SK-N-SH (cell line): ENCODE results near the gene TC2N. TPM values are rescaled to one million over a fixed set of nuclear protein-coding genes. Genes with fewer than 3 reads are reported as not detected.

Source experiments
- CTCF ChIA-PET: fragments of 300-600, 350-600 bp; formaldehyde crosslinking; extraction: SDS; loops from one replicate; lab custom pipeline; 2021; lab: Yijun Ruan, JAX
- POLR2A ChIA-PET: fragments of 350-600 bp; sonication (Branson Sonifier 250); formaldehyde crosslinking; extraction: SDS; loops from one replicate; lab custom pipeline; 2020; ENCODE audit warnings: antibody characterized with exemption, inconsistent platforms; lab: Yijun Ruan, JAX
- DNase-seq: peaks from one replicate; pipeline ENCODE4 v3.0.0; 2012
- H2AFZ ChIP-seq: fragments of 200-600 bp; sonication (generic); 2 replicates; pipeline ENCODE4 v1.8.1; 2016; ENCODE audit warnings: antibody characterized with exemption, mild to moderate bottlenecking, low read depth
- H3F3A ChIP-seq: fragments of 200-600 bp; sonication (generic); replicated peaks from 2 replicates; pipeline ENCODE3; 2016; ENCODE audit warnings: antibody characterized with exemption, mild to moderate bottlenecking; ENCODE audit not compliant: insufficient read depth
- H3K27ac ChIP-seq, 2 experiments: fragments of 200-500 bp in 1 of 2; fragments of 200-600 bp in 1 of 2; sonication (Bioruptor generic) in 1 of 2; sonication (generic), shearing (Covaris generic) in 1 of 2; 2 replicates each; pipeline versions ENCODE4 v1.5.1 to v1.6.1; 2014 to 2016; ENCODE audit warnings: low read depth in 2 of 2, inconsistent platforms in 1 of 2, low read length in 1 of 2, mild to moderate bottlenecking in 1 of 2, mixed read lengths in 1 of 2
- H3K27me3 ChIP-seq: fragments of 200-600 bp; sonication (generic), shearing (Covaris generic); 2 replicates; pipeline ENCODE4 v1.6.1; 2016; ENCODE audit warnings: mixed run types; ENCODE audit not compliant: insufficient read depth
- H3K36me3 ChIP-seq, 2 experiments: fragments of 200-500 bp in 1 of 2; fragments of 200-600 bp in 1 of 2; sonication (Bioruptor generic) in 1 of 2; sonication (generic) in 1 of 2; replicated peaks in 1 of 2; 2 replicates each; pipeline versions ENCODE3 to v1.5.1; 2014 to 2016; ENCODE audit warnings: low read length in 1 of 2, mild to moderate bottlenecking in 1 of 2; ENCODE audit not compliant: insufficient read depth in 2 of 2, control insufficient read depth in 1 of 2
- H3K4me1 ChIP-seq, 2 experiments: fragments of 200-500 bp in 1 of 2; fragments of 200-600 bp in 1 of 2; sonication (Bioruptor generic) in 1 of 2; sonication (generic), shearing (Covaris generic) in 1 of 2; 2 replicates each; pipeline versions ENCODE4 v1.5.1 to v1.6.1; 2014 to 2016; ENCODE audit warnings: low read depth in 1 of 2, low read length in 1 of 2, mixed run types in 1 of 2; ENCODE audit not compliant: insufficient read depth in 2 of 2, control insufficient read depth in 1 of 2
- H3K4me2 ChIP-seq: fragments of 200-600 bp; sonication (generic), shearing (Covaris generic); 2 replicates; pipeline ENCODE4 v1.6.1; 2017; ENCODE audit warnings: mixed run types
- H3K4me3 ChIP-seq, 2 experiments: fragments of 200-500 bp in 1 of 2; fragments of 200-600 bp in 1 of 2; sonication (Bioruptor generic) in 1 of 2; sonication (generic), shearing (Covaris generic) in 1 of 2; 2 replicates each; pipeline versions ENCODE4 v1.5.1 to v1.8.1; 2014 to 2016; ENCODE audit warnings: low read depth in 2 of 2, inconsistent platforms in 1 of 2, low read length in 1 of 2, mild to moderate bottlenecking in 1 of 2, mixed read lengths in 1 of 2, moderate library complexity in 1 of 2
- H3K79me2 ChIP-seq: fragments of 200-600 bp; sonication (generic); 2 replicates; pipeline ENCODE4 v1.8.1; 2017; ENCODE audit warnings: mild to moderate bottlenecking; ENCODE audit not compliant: insufficient read depth
- H3K9ac ChIP-seq: fragments of 200-600 bp; sonication (generic); 2 replicates; pipeline ENCODE4 v1.6.1; 2017; ENCODE audit warnings: mixed run types
- H3K9me2 ChIP-seq: fragments of 200-600 bp; sonication (generic); 2 replicates; pipeline ENCODE4 v1.6.1; 2017; ENCODE audit warnings: mixed run types
- H3K9me3 ChIP-seq: fragments of 200-600 bp; sonication (generic); 2 replicates; pipeline ENCODE4 v1.6.1; 2017; ENCODE audit warnings: mixed run types, mild to moderate bottlenecking, moderate library complexity
- H4K20me1 ChIP-seq: fragments of 200-600 bp; sonication (generic); 2 replicates; pipeline ENCODE4 v1.6.1; 2017; ENCODE audit warnings: mild to moderate bottlenecking, mixed run types; ENCODE audit not compliant: insufficient read depth
- CHD2 ChIP-seq: fragments of 150-350 bp; IDR thresholded peaks from 2 replicates; pipeline ENCODE4 v1.6.1; 2018; ENCODE audit warnings: low read length; ENCODE audit not compliant: partially characterized antibody
- EP300 ChIP-seq, 2 experiments: IDR thresholded peaks; 2 replicates each; pipeline versions ENCODE4 v1.4.0 to v1.6.1; 2012; ENCODE audit warnings: borderline replicate concordance in 1 of 2, low read depth in 1 of 2, low read length in 1 of 2
- FOSL2 ChIP-seq: IDR thresholded peaks from 2 replicates; pipeline ENCODE4 v1.4.0; 2012; ENCODE audit warnings: low read depth, mild to moderate bottlenecking, moderate library complexity, borderline replicate concordance
- FOXJ3 ChIP-seq: sonication (generic); formaldehyde crosslinking; IDR thresholded peaks from 2 replicates; pipeline ENCODE4 v1.5.1; 2020; ENCODE audit warnings: mild to moderate bottlenecking, missing genetic modification reagents
- GABPA ChIP-seq: IDR thresholded peaks from 2 replicates; pipeline ENCODE4 v1.4.0; 2012; ENCODE audit warnings: low read depth, mild to moderate bottlenecking
- GATA2 ChIP-seq: sonication (generic); formaldehyde crosslinking; IDR thresholded peaks from 2 replicates; pipeline ENCODE4 v1.5.0; 2020; ENCODE audit warnings: mild to moderate bottlenecking, missing genetic modification reagents
- JUND ChIP-seq: IDR thresholded peaks from 2 replicates; pipeline ENCODE4 v1.4.0; 2012
- MAX ChIP-seq: IDR thresholded peaks from 2 replicates; pipeline ENCODE4 v1.4.0; 2012; ENCODE audit warnings: low read depth
- MXI1 ChIP-seq: IDR thresholded peaks from 2 replicates; pipeline ENCODE4 v1.6.1; 2012; ENCODE audit warnings: mild to moderate bottlenecking, low read depth, low read length, improper control_type of control experiment
- PBX3 ChIP-seq: IDR thresholded peaks from 2 replicates; pipeline ENCODE4; 2012
- RCOR1 ChIP-seq: fragments of 150-350 bp; IDR thresholded peaks from 2 replicates; pipeline ENCODE4 v1.6.1; 2017; ENCODE audit warnings: antibody characterized with exemption, low read length
- RFX5 ChIP-seq: IDR thresholded peaks from 2 replicates; pipeline ENCODE4 v1.6.1; 2012; ENCODE audit warnings: mild to moderate bottlenecking, improper control_type of control experiment, low read length
- SIN3A ChIP-seq: IDR thresholded peaks from 2 replicates; pipeline ENCODE4 v1.6.1; 2012; ENCODE audit warnings: low read depth, mild to moderate bottlenecking, low read length, moderate library complexity, borderline replicate concordance
- SMC3 ChIP-seq: IDR thresholded peaks from 2 replicates; pipeline ENCODE4 v1.6.1; 2012; ENCODE audit warnings: low read depth, low read length, improper control_type of control experiment
- TAF1 ChIP-seq: IDR thresholded peaks from 2 replicates; pipeline ENCODE4 v1.6.1; 2012; ENCODE audit warnings: low read depth, mild to moderate bottlenecking, low read length, moderate library complexity, borderline replicate concordance
- TEAD4 ChIP-seq: IDR thresholded peaks from 2 replicates; pipeline ENCODE4 v1.4.0; 2012; ENCODE audit warnings: mild to moderate bottlenecking, borderline replicate concordance; ENCODE audit not compliant: insufficient read depth
- USF2 ChIP-seq: fragments of 150-350 bp; IDR thresholded peaks from 2 replicates; pipeline ENCODE4 v1.6.1; 2017; ENCODE audit warnings: antibody characterized with exemption, low read length, low read depth, borderline replicate concordance
- YY1 ChIP-seq: IDR thresholded peaks from 2 replicates; pipeline ENCODE4 v1.4.0; 2012; ENCODE audit warnings: low read depth, mild to moderate bottlenecking
- WGBS: methylation state at CpG from one replicate; pipeline ENCODE4 v1.1.6; 2017; ENCODE audit warnings: low lambda C conversion rate; 5-methylcytosine and 5-hydroxymethylcytosine counted together
- polyA plus RNA-seq, 3 experiments: library from polyadenylated mRNA; depleted of rRNA; stranded (reverse); fragments of >200 nt; gene quantifications; 2 replicates each; pipeline ENCODE4 v1.2.3, GENCODE V29; 2012
- TF ChIP-seq, protein P1 (sequence below): IDR thresholded peaks from 2 replicates; pipeline ENCODE4 v1.6.1; 2012; ENCODE audit warnings: mild to moderate bottlenecking, low read depth, low read length, moderate library complexity
- TF ChIP-seq, protein P2 (sequence below): fragments of 150-350 bp; IDR thresholded peaks from 2 replicates; pipeline ENCODE4 v1.6.1; 2016; ENCODE audit warnings: mild to moderate bottlenecking, low read depth, low read length

TC2N gene
- polyA plus RNA-seq, 1 of the 3 experiments (the other 2 are of a cell fraction), result not detected

DNA sequence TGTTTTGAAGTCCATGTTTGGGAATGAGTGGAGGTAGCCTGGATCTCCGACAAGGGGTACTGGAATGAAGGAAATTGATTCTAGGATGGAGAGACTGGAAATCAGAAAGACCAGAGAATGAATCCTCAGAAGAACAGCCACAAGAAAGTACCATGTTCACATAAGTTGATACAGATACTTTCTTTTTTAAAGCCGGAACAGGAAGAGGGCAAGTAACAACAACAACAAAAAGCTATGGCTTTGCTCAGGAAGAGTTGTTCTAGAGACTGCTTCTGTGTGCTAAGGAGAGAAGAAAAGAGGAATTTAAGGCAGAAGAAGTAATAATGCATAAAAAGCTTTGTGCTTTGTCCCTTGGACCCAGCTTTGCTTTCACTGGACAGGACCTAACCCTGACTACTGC, 6.2 kb downstream of the TC2N start:
- Histone ChIP-seq H3K27me3 (peaks cover 8% of the 10 kb centered on the region; the same call in 1 of the 2 replicates), H3K9ac (no peak overlapping the region), H3K9me2 (no peaks in the 10 kb centered on the region), H3F3A (no peaks in the 10 kb centered on the region)
- no peak for DNase-seq
- TF ChIP-seq TEAD4 (no peak), TAF1 (no peak), FOXJ3 (CRISPR knock-in tag) (no peak), YY1 (no peak), GATA2 (CRISPR knock-in tag) (no peak)
- TF ChIP-seq, protein P1, sequence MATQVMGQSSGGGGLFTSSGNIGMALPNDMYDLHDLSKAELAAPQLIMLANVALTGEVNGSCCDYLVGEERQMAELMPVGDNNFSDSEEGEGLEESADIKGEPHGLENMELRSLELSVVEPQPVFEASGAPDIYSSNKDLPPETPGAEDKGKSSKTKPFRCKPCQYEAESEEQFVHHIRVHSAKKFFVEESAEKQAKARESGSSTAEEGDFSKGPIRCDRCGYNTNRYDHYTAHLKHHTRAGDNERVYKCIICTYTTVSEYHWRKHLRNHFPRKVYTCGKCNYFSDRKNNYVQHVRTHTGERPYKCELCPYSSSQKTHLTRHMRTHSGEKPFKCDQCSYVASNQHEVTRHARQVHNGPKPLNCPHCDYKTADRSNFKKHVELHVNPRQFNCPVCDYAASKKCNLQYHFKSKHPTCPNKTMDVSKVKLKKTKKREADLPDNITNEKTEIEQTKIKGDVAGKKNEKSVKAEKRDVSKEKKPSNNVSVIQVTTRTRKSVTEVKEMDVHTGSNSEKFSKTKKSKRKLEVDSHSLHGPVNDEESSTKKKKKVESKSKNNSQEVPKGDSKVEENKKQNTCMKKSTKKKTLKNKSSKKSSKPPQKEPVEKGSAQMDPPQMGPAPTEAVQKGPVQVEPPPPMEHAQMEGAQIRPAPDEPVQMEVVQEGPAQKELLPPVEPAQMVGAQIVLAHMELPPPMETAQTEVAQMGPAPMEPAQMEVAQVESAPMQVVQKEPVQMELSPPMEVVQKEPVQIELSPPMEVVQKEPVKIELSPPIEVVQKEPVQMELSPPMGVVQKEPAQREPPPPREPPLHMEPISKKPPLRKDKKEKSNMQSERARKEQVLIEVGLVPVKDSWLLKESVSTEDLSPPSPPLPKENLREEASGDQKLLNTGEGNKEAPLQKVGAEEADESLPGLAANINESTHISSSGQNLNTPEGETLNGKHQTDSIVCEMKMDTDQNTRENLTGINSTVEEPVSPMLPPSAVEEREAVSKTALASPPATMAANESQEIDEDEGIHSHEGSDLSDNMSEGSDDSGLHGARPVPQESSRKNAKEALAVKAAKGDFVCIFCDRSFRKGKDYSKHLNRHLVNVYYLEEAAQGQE, result no peak
- TF ChIP-seq, all 33 proteins: peak for 0
- Histone ChIP-seq H4K20me1 (no peaks in the 10 kb centered on the region), H3K27ac (no peak overlapping the region), H3K36me3 (no peaks in the 10 kb centered on the region), H3K4me1 (no peaks in the 10 kb centered on the region; a peak in 1 of 4 replicates), H3K9me3 (no peaks in the 10 kb centered on the region), H3K4me3 (no peak overlapping the region), H3K4me2 (no peak overlapping the region), H3K79me2 (no peaks in the 10 kb centered on the region), H2AFZ (no peak overlapping the region)
- WGBS, result 45% methylated on average over 2 of the region's 2 CpGs
- ChIA-PET POLR2A (no interaction called here), CTCF (interaction anchor here (1.0 kb wide), 1 partner anchor 32 kb away, joined by 3 read pairs; no protein-coding TSS in a partner anchor)

GRCh38 chr14:91860238-91860637, 7.1 kb downstream of the TC2N start:
- Histone ChIP-seq H3K9ac (no peak overlapping the region), H3K9me2 (no peaks in the 10 kb centered on the region), H3K27me3 (peaks cover 8% of the 10 kb centered on the region; the same call in 1 of the 2 replicates), H3K4me2 (no peak overlapping the region), H3K27ac (no peak overlapping the region), H2AFZ (no peak overlapping the region), H3K36me3 (no peaks in the 10 kb centered on the region), H3F3A (no peaks in the 10 kb centered on the region), H3K9me3 (no peaks in the 10 kb centered on the region), H4K20me1 (no peaks in the 10 kb centered on the region), H3K4me3 (no peak overlapping the region), H3K4me1 (no peaks in the 10 kb centered on the region; a peak in 1 of 4 replicates), H3K79me2 (no peaks in the 10 kb centered on the region)
- ChIA-PET POLR2A (no interaction called here), CTCF (interaction anchor here (0.7 kb wide), 1 partner anchor 1264 kb away, joined by 3 read pairs; no protein-coding TSS in a partner anchor)
- no peak for DNase-seq
- TF ChIP-seq PBX3, result no peak
- no peak for TF ChIP-seq SMC3
- no peak for TF ChIP-seq EP300 (IDR thresholded peaks at IDR 0.05; ENCODE audit: borderline replicate concordance in 1 of 2, low read depth in 1 of 2, low read length in 1 of 2)
- TF ChIP-seq FOSL2, result no peak
- no peak for TF ChIP-seq GABPA
- TF ChIP-seq SIN3A, result no peak
- TF ChIP-seq MXI1, result no peak
- no peak for TF ChIP-seq RFX5
- no peak for TF ChIP-seq MAX
- TF ChIP-seq, protein P2, sequence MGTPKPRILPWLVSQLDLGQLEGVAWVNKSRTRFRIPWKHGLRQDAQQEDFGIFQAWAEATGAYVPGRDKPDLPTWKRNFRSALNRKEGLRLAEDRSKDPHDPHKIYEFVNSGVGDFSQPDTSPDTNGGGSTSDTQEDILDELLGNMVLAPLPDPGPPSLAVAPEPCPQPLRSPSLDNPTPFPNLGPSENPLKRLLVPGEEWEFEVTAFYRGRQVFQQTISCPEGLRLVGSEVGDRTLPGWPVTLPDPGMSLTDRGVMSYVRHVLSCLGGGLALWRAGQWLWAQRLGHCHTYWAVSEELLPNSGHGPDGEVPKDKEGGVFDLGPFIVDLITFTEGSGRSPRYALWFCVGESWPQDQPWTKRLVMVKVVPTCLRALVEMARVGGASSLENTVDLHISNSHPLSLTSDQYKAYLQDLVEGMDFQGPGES, result no peak
- TF ChIP-seq CHD2, result no peak
- TF ChIP-seq RCOR1, result no peak
- TF ChIP-seq JUND, result no peak
- TF ChIP-seq USF2, result no peak
